COR-L47 (cell line): ENCODE results near the gene AFF3.
"Not testable (repeated sequence)": the region's sequence is repeated elsewhere in the genome, so short reads cannot be mapped to it uniquely, and the experiment has no call there.

Experiments
- DNase-seq: peaks from one replicate; lab custom pipeline; 2025; lab: John Stamatoyannopoulos, UW

Gene AFF3

DNA sequence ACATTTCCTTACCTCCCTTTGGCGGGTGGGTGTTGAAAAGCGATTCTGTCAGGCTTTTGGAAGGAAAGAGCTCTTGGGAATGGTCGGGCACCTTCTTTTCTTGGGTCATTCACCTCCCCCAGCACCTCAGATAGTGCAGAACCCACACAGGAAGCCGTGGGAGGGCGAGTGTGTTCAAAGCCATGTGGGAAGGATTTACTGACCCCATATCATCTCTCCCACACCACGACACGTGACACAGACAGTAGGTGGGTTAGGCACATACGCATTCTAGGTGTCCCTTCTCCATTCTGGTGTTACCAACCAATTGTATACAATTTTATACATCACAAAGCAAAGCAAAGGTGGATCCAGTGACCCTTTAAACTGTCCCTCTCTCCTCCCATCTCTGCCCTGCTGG, 388.9 kb downstream of the AFF3 start:
- DNase-seq = no peak

DNA sequence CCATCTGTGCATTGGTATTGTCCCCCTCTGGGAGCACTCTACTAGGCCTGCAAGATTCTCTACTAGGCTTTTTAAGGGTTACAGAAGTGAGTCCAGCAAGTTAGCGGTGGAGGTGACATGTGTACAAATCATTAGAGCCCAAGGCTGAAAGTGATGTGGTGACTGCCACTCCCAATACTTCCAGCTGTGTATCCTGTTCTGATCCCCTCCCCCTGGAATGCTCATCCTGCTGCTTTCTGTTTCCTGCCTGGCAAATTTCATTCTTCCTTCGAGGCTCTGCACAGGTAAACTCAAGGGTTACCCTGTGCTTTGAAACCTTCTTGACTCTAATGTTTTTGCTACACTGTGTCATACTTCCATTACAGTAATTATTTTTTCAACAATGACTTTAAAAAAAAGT, 394.0 kb downstream of the AFF3 start:
- DNase-seq = peak; percentile 7

DNA sequence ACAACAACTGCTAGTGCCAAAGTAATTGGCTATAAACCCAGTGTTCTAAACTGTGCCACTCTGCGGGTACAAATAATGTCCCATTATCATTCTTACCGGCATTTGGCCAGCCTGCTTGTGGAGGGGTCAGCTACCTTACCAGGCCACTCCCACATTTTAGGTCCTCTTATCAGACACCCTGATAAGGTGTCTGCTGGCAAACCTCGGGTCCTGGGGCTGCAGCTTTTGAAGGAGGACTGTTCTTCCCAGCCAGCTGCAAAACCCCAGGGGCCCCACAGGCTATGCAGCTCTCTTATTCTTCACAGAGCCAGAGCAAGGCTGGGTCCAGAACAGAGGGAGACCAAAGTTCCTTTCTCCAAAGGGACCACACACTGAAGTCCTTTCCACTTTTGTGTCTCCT, 394.5 kb downstream of the AFF3 start:
- no peak for DNase-seq

DNA sequence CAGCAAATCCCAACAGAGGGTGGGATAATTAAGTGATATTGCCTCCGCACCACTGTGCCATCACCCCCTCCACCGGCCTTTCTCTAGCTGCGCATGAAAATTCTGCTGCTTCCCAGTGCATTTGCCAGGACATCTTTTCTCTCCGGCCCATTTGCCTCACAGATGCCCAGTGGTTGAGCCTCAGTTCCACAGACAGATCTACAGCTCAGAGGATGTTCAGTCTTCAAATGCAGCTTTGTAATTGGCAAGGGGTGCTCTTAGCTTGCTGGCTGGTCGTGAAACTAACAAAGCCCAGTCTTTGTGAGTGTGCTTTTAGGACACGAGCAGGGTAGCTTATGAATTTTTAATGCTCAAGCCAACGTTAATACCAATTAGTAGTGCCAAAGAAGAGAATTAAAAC, 399.2 kb downstream of the AFF3 start:
- no peak for DNase-seq

DNA sequence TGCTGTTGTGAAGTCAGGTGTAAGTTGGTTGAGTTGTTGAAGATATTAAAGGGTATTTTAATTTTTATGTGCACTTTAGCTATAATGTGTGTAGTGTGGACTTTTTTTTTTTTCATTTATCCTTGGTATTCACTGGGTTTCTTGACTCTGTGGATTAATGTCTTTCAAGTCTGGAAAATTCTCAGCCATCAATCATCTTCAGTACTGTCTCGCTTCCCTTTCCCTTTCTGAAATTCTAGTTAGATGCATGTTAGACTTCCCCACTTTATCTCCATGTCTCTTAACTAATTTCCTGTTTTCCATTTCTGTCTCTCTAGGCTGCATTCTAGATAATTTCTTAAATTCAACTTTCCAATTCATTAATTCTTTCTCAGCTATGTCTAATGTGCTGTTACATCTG, 404.9 kb downstream of the AFF3 start:
- no peak for DNase-seq

DNA sequence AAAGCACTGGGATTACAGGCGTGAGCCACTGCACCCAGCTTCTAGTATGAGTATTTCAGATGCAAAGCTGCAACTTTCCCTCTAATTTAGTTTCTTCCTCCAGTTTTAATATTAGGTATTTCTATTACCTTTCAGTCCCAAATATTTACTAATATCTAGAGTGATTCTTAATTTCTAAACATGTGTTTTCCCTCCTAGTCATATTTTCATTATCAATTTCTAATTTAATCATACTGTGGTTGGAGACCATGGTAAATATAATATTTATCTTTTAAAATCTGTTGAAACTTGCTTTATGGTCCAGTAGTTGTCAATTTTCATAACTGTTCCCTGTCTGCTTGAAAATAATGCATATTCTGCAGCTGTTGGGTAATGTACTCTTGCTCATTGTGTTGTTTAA, 406.6 kb downstream of the AFF3 start:
- no peak for DNase-seq

DNA sequence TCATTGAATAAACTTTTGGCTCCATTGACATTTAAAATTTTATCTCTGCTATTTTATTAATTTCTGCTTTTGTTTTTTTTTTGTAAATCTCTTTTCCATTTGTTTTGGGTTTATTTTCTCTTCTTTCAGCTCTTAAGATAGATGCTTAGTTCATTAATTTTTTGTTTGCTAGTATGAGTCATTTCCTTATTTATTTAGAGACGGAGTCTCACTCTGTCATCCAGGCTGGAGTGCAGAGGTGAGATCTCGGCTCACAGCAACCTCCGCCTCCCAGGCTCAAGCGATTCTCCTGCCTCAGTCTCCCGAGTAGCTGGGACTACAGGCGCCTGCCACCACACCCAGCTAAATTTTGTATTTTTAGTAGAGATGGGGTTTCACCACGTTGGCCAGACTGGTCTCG, 407.1 kb downstream of the AFF3 start:
- DNase-seq = not testable (repeated sequence)

DNA sequence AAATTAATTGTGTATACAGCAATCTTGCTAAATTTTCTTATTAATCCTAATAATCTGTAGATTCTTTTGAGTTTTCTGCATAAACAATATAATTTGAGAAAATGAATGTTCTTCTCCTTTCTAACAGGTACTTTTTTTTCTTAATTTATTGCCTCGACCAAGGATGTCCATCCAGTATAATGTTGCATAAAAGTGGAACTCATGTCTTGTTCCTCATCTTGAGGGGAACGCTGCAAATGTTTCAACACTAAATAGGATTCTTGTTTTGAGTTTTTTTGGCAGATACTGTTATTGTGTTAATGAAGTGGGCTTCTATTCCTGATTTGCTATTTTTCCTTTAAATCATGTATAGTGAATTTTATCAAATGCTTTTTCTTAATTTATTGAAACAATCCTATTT, 408.2 kb downstream of the AFF3 start:
- no peak for DNase-seq

DNA sequence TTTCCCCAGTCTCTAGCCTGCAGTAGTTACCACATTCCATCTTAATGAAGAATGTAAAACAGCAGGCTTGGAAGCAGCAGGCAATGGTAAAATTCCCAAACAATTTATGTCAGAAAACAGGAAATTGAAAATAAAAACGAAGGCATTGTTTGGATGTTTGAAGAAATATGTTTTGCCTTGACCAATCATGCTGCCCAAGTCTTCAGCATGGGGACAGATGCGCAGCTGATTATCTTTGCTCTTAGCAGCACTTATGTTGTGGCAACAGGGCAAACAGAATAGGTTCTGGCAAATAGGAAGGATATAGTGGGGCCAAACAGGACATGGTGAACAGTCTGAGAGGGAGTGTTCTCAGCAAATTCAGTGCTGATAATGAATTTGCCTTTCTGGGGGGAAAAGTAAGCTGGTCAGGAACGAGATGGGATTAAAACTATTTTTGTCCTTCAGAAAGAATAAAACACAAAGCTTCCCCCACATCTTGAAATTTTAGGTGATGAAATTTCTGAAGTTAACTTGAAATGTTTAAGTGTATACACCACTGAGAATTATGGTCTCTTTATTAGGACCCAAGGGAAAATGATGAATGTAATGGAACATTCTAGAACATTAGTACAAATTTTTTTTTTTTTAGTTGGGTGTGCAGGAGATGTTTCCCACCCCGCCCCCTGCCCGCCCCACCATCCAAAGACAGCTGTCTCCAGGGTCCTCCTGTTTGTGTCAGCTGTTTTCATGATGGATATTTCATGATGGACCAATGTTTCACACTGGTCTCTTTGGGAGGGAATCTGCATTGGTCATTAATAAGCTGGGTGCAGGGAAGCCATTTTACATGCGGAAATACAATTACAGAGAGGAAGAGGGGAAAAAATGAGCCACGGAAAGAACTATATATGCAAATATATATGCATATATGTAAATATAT, 413.0 kb downstream of the AFF3 start:
- peak; percentile 19 for DNase-seq

DNA sequence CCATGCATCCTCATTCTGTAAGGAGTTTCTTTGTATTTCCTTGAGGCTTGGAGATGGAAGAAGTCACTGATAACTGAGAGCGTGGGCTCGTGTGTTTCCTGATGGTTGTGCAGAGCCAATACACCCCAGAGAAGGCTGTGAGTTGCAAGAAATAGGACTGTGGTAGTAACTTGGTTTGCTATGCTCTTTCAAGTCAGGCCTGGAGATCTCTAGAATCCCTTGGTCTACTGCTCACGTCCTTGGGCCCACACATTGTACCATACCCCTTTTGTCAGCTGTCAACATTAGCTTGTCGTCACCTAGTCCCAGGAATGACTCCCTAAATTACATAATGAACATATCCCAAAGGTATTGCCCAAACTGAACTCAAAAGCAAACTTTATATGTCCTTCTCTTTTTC, 414.2 kb downstream of the AFF3 start:
- no peak for DNase-seq

DNA sequence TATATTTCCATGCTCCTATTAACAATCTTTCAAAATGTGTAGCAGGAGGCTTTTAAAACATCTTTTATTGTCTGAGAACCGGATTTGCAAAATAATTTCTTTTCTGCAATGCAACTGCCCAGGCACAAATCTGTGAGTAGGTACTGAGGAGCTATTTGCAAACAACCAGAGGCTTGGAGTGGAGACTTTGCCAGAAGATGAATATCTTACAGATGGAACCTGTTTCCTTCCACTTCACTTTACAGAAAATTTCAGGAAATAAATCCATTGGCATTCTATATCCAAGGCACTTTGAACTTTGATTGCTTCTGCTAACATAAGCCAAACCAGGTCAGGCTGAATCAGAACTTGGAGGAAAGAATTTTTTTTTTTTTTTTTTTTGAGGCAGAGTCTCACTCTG, 415.2 kb downstream of the AFF3 start:
- DNase-seq = no peak

DNA sequence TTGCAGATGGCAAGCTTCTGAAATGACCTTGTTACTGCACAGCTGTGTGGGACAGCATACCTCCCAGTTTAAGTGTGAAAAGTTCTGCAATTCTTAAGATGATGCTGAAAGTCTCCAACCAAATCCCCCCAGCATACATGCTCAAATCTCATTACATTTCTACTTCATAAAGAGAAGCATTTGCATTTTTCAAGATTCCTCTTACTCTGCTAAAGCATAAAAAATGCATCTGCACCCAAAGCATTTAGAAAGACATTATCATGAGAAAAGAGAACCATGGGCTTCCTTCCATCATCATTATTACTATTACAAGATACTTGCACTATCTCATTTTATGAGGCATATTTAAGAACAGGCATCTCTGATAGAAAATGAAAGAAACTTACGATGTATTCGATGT, 415.7 kb downstream of the AFF3 start:
- DNase-seq = no peak

DNA sequence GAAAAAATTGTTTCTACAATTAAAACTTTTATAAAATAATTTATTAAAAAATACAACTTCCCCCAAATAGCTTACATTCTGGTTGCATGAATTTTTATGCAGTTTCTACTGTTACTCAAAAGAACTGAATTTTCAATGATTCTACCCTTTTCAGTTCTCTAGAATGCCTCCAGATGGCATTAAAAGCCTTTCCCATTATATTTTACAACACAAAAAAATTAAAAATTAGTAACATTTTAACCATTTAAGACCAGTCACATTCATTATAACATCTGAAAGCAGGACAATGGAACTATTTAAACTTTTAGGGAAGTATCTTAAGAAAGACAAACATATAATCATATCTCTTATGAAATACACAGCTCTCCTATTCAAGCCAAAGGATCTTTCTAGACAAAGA, 416.6 kb downstream of the AFF3 start:
- no peak for DNase-seq

DNA sequence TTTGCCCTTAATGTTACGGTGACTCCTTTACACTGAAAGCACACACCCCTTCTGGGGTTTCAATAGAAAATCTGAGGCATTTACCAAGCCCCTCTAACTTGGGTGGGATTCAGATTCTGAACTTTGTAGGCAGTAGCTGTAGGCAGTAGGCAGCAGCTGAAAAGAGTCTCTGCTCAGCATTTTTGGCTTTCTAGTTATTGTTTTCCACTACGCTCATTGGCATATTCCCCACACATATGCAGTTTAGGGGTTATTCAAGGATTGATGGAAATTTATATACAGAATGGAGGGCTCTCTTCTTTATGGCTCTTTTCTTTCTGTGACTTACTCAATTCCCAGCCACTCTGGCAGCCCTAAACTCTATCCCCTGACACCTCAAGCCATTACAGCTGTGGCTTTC, 419.9 kb downstream of the AFF3 start:
- DNase-seq = no peak

DNA sequence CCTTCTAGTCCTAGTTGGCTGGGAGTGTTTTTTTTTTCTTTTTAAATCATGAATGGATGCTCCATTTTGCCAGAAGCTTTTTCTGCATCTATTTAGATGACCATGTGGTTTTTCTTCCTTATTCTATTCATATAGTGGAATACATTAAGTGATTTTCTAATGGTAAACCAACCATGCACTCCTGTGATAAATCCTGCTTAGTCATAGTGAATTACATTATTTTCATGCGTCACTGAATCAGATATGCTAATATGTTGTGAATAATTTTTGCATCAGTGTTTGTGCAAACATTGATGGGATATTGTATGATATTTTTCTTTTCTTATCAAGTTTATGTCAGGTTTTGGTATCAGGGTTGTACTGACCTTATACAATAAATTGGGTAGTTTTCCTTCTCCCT, 423.3 kb downstream of the AFF3 start:
- no peak for DNase-seq

DNA sequence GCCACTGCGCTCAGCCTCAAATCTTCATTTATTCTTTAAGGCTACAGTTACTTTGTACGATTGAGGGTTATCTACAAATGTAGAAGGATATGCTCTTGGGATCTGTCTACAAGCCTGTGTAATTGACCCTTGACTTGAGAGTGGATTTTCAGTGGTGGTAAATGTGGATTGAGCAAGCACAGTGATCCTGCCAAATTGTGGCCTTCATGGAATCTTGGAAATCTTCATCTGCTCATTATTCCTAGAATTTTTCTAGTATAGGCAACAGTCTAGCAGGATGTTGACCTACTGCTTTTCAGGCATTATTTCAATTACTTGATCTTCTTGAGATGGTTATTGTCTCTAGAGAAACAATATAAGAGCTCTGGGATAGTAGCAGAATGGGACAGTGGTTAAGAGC, 426.4 kb downstream of the AFF3 start:
- no peak for DNase-seq

DNA sequence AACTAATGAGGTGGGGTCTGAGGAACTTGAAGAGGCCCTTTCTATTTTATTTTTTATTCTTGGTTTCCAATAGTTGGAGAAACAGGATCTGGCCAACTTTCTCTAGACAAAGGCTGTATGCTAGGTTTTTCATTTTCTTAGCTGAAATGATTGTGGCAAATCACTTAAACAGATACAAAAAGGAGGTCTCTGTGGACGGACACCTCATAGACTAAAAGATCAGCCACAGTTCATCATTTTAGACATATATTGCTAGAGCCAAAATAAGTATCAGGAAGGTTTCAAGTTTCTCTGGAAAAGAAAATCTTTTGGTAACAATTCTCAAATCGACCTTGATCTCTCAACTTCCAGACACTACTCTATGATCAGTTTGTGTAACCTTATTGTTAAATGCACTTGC, 428.0 kb downstream of the AFF3 start:
- DNase-seq = no peak

DNA sequence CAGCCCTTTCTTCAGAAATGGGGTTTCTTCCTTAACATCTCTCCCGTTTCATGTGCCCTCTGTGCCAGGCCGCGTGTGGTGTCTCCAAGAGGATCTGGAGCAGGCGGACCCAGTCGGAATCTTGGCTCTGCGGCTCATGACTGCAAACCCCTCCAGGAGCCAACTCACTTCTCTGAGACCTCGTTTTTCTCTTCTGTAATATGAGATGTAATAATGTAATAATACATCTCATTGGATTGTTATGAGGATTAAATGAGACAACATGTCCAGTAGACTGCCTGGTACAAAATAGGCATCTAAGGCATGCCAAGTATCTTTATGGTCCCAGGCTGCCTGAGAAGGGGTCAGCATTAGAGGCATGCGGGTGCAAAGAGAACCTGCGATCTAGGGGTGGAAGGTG, 431.2 kb downstream of the AFF3 start:
- no peak for DNase-seq

DNA sequence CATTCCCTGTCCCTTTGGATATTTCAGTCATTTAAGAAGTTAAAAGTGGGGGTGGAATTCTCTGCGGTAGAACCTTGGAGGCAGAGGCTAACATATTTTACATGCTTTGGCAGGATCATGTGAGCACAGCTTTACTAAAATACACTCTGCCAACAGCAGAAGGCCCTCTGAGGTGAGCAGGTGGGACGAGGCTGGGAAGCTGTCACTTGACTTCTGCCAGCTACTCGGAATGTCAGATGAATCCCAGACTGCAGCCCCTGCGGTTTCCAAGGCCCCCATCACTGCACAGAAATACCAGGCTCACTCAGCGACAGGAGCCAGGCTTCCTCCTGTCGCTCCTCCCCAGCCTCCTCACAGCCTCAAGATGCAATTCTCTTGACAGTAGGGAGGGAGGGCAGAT, 431.7 kb downstream of the AFF3 start:
- no peak for DNase-seq

DNA sequence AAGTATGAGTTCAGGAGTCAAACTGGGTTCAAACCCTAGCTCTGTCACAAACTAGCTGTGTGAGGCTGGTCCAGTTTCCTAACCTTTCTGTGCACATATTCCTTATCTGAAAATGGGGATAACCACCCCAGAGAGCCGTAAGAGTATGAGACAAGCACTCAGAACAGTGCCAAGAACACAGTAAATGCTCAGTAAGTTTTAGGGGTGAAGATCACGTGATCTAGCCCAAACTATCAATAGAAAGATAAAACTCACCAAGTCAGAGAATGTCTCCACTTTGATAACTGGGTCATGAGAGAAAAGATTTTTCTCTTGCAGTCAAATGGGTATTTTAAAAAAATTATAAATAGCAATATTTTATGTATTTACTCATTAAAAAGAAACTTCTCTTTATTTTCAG, 433.2 kb downstream of the AFF3 start:
- no peak for DNase-seq

DNA sequence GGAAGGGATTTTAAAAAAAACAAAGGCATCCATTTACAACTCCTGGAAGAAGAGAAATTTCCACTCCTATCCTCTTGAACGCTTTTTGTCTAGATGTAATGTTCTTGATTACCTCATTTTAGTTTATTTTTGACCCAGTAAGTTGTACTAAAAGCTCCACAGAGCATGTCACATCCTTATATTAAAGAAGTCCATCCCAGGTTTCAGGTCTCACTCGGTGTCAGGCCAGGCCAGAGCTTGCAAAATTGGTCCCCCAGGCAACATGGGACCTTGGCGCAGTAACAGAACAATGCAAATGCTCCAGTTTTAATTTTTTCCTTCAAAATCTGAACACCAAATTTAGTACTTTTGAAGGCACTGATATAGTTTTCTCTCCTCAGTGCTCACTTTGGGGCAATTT, 434.2 kb downstream of the AFF3 start:
- DNase-seq = no peak

DNA sequence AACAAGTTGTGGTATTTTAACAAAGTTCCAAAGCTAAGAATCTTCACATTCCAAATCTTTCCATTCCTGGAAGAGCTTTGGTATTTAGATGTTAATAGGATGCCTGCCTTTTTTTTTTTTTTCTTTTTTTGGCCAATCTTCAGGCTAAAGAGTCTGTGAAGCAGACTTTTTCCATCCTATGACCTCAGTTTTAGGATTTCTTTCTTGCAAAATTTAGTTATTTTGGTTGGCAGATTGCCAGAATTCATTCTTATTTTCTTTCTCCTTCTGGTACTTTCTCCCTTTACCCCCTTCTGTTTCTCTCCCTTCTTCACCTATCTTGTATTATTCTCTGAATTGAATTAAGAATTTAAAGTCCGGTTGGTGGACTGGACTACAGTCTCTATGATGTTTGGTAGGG, 434.8 kb downstream of the AFF3 start:
- DNase-seq = no peak

DNA sequence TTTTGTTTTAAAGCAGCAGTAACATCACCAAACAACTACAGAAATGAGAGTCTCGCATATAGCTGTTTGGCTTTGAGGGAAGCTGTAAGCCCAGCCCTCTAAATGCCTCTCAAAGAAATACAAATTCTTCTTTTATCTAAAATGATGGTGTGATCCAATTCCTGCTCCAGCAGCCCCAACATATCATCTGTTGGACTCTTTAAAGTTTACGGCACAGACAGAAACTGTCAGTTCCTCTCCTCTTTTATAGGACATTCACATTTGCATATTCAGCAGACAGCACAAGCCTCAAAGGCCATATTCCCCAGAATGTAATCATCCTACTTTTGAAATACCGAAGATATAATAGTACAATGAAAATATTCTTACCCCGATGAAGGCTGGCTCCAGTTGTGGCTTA, 435.7 kb downstream of the AFF3 start:
- DNase-seq = no peak

DNA sequence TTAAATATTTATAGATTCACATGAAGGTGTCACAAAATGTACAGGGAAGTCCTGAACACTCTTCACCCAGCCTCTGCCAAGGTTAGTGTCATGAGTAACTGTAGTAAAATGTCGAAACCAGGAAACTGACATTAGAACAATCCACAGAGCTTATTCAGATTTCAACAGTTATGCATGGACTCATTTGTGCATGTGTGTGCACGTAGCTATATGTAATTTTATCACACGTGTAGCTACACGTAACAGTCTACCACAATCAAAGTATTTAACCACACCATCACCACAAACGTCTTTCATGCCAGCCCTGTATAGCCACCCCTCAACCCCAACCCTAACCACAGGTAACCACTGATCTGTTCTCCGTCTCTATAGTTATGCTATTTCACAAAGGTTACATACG, 440.9 kb downstream of the AFF3 start:
- no peak for DNase-seq
